ENCODE data around the gene LKAAEAR1.

GRCh38 chr20:64051033-64051452, 33.2 kb downstream of the LKAAEAR1 start:
- TF ChIP-seq CTCF (optimal IDR thresholded peaks at IDR 0.05 in 1 of 3, IDR thresholded peaks at IDR 0.05 in 1 of 3, conservative IDR thresholded peaks at IDR 0.05 in 1 of 3; ENCODE audit: extremely low read depth in 1 of 3, insufficient read depth in 2 of 3, low read length in 3 of 3) (no peak), EZH2 (IDR thresholded peaks at IDR 0.05; ENCODE audit: low read length) (no peak)
